NOMO-1 (cell line): ENCODE results near the gene CD200R1L.
"Not testable (repeated sequence)": the region's sequence is repeated elsewhere in the genome, so short reads cannot be mapped to it uniquely, and the experiment has no call there.

Experiments
- DNase-seq, 2 experiments: peaks; one replicate each; lab custom pipeline; 2025; ENCODE audit not compliant: unreplicated experiment in 2 of 2; lab: John Stamatoyannopoulos, UW

The CD200R1L gene

GRCh38 chr3:112846764-112847163, at the start of gene CD200R1L:
CD200R1L (minus strand) TSS chr3:112846864; CDS start chr3:112829367, 17,497 bp downstream.
- DNase-seq = no peak

GRCh38 chr3:112894258-112894657, 47.6 kb upstream of the CD200R1L start:
- DNase-seq = no peak

- no peak for DNase-seq
Measured at GRCh38 chr3:112889357-112889756, 42.7 kb upstream of the CD200R1L start.

- no peak for DNase-seq
Measured at GRCh38 chr3:112888381-112889085, 41.9 kb upstream of the CD200R1L start.

GRCh38 chr3:112884678-112885290, 38.1 kb upstream of the CD200R1L start:
- no peak for DNase-seq

- DNase-seq = no peak
Measured at GRCh38 chr3:112881891-112882290, 35.2 kb upstream of the CD200R1L start.

- peak; percentile 35 to 69 for DNase-seq
Measured at GRCh38 chr3:112875561-112875960, 28.9 kb upstream of the CD200R1L start.

- peak in 1 of 2 experiments; percentile 3 for DNase-seq
Measured at GRCh38 chr3:112874725-112875124, 28.1 kb upstream of the CD200R1L start.

- peak; percentile 6 to 88 for DNase-seq
Measured at GRCh38 chr3:112873632-112874031, 27.0 kb upstream of the CD200R1L start.

GRCh38 chr3:112871735-112872134, 25.1 kb upstream of the CD200R1L start:
- DNase-seq = no peak

- no peak for DNase-seq
Measured at GRCh38 chr3:112865757-112866156, 19.1 kb upstream of the CD200R1L start.

- peak; percentile 7 to 21 for DNase-seq
Measured at GRCh38 chr3:112860898-112861297, 14.2 kb upstream of the CD200R1L start.

- peak; percentile 70 to 94 for DNase-seq
Measured at GRCh38 chr3:112858410-112859069, 11.9 kb upstream of the CD200R1L start.

- peak; percentile 33 to 54 for DNase-seq
Measured at GRCh38 chr3:112857526-112857925, 10.9 kb upstream of the CD200R1L start.

GRCh38 chr3:112856537-112856936, 9.9 kb upstream of the CD200R1L start:
- DNase-seq = peak; percentile 60 to 72

GRCh38 chr3:112855883-112856282, 9.2 kb upstream of the CD200R1L start:
- no peak for DNase-seq

- not testable (repeated sequence) for DNase-seq
Measured at GRCh38 chr3:112855074-112855473, 8.4 kb upstream of the CD200R1L start.

- DNase-seq = no peak
Measured at GRCh38 chr3:112848196-112848595, 1.5 kb upstream of the CD200R1L start.

- DNase-seq = no peak
Measured at GRCh38 chr3:112847692-112848091, 1.0 kb upstream of the CD200R1L start.

- no peak for DNase-seq
Measured at GRCh38 chr3:112845772-112846171, 892 bp downstream of the CD200R1L start.

- peak in 1 of 2 experiments; percentile 33 for DNase-seq
Measured at GRCh38 chr3:112829046-112829445, 17.6 kb downstream of the CD200R1L start.
